Endothelial cell of hepatic sinusoid (primary cell): Measurements from ENCODE around the gene TRNAU1AP.

Source experiments
- in situ Hi-C: cut with HindIII; loops from 2 replicates; pipeline ENCODE4 v1.10.0; 2017; ENCODE audit warnings: low sequenced_read_pairs

TRNAU1AP gene

DNA sequence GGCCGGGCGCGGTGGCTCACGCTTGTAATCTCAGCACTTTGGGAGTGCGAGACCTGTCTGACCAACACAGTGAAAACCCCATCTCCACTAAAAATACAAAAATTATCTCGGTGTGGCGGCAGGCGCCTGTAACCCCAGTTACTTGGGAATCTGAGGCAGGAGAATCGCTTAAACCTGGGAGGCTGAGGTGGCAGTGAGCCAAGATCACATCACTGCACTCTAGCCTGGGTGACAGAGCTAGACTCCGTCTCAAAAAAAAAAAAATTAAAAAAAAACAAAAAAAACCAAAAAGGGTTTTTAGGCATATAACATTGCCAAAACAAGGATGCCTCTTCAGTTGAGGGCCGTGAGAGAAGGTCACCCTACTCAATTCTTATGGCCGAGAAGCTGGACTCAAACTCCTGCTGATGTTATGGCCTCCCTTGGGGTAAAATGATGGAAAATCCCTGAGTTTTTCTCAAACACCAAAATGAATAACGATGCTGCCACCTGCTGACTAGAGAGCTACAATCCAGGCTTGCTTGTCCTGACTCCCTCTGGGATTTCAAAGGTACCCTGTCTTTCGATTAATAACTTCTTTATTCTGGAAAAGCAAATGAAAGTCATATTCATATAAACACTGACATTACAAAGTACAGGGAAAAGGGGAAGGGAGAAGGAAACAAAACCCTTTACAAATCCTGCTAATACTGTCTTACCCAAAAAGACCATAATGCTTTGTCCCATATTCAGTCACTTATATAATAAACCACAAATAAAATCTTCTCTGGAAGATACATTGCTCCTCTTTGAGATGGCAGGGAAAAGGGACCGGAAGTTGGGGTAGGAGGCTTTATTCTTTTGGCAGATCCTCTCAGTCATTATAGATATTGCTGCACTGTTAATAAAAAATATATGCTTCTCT, 49.9 kb downstream of the TRNAU1AP start:
- in situ Hi-C loops, result loop anchor here (5.0 to 10.0 kb wide), 4 partner anchors 40 to 350 kb away; no protein-coding TSS in a partner anchor

DNA sequence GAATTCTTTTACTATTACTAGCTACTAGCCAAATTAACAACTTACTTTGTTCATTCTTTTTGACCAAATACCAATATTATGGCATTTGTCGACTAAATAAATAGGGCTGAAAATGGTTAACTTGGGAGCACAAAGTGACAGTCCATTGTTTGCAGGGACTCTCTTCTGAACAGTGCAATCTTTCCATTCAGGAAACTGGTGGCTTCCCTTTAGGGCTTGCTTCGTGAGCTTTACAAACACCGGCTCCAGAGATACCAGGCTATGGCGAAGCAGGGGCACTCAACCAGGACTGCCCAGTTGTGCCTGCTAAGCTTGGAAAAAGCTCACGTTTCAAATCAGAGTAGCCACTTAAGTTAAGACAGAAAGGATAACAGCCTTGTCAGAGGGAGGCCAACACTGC, 51.5 kb downstream of the TRNAU1AP start:
- in situ Hi-C loops, result loop anchor here (5.0 to 10.0 kb wide), 4 partner anchors 42 to 352 kb away; no protein-coding TSS in a partner anchor

DNA sequence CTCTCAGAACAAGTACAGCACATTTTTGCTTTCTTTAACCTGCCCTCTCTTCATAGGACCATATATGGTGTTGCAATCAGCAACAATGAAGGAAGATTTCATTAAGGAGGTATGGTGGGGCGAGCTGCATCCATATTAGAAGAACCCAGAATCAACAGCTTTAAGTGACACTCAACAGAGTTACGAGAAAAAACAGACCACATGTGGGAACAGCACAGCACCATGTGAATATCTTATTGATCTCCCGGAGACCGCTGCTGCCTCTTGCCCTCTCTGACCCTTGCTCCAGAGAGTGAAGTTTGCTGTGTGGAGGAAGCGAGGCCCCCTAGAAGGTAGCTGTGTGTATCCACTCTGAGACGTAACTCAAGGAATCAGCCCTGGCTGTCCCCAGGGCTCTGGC, 52.1 kb downstream of the TRNAU1AP start:
- in situ Hi-C loops, result loop anchor here (5.0 to 10.0 kb wide), 4 partner anchors 43 to 353 kb away; no protein-coding TSS in a partner anchor

DNA sequence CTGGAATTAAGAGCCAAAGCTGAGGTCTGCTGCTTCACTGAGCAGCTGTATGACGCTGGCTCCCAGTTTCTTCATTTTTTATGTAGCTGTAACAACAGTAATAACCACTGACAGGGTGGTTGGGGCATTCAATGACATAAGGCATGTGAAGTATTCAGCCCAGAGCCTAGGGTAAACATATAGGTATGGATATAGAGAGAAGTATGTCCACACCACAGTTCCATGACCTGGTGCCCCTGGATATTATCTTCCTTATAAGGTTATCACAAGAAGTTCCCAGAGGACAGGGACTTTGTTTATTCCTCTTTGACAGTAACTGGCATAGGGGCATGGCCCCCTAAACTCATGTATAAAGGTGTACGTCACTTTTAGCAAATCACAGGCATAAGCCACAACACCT, 53.9 kb downstream of the TRNAU1AP start:
- in situ Hi-C loops, result loop anchor here (10.0 kb wide), 1 partner anchor 98 kb away; no protein-coding TSS in a partner anchor

DNA sequence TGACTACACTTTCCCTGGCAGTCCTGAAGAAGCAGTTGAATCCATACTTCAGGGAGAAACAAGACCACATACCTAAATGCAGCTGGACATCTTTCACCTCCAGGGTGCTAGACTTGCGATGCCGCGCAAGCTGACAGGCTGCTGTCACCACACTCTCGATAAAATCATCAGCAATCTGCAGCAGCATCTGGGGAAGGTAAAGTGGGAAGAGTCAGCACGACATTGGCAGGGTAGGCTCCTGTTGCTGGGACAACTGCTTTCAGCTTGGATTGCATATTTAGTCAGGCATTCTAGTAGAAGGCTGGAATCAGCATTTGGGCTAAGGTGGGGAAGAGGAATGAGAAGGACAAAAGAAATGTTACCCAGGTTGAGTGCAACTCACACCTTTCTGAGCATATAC, 60.3 kb downstream of the TRNAU1AP start:
- in situ Hi-C loops, result no loop called here
